ENCODE results near the gene HIVEP3.
"Not testable (repeated sequence)": the region's sequence is repeated elsewhere in the genome, so short reads cannot be mapped to it uniquely, and the experiment has no call there.

The HIVEP3 gene

GRCh38 chr1:41557751-41558455, 360.8 kb downstream of the HIVEP3 start:
- TF ChIP-seq CTCF (IDR thresholded peaks at IDR 0.05), result no peak
- no peak for DNase-seq (ENCODE audit: low spot score)
- H3K4me3 ChIP-seq, result no peak overlapping the region
- no peak overlapping the region for H3K27ac ChIP-seq

- H3K4me3 ChIP-seq; H3K27ac ChIP-seq; DNase-seq (ENCODE audit: low spot score): not testable (repeated sequence)
Measured at GRCh38 chr1:41554746-41555145, 364.0 kb downstream of the HIVEP3 start.

- TF ChIP-seq CTCF (IDR thresholded peaks at IDR 0.05), result no peak
- Histone ChIP-seq H3K27ac (no peak overlapping the region), H3K4me3 (no peak overlapping the region)
- DNase-seq (ENCODE audit: low spot score), result no peak
Measured at GRCh38 chr1:41547781-41548560, 370.8 kb downstream of the HIVEP3 start.

- no peak for DNase-seq (ENCODE audit: low spot score)
- Histone ChIP-seq H3K4me3 (no peak overlapping the region), H3K27ac (no peak overlapping the region)
- no peak for TF ChIP-seq CTCF (IDR thresholded peaks at IDR 0.05)
Measured at GRCh38 chr1:41547336-41547735, 371.4 kb downstream of the HIVEP3 start.

- no peak for TF ChIP-seq CTCF (IDR thresholded peaks at IDR 0.05)
- DNase-seq (ENCODE audit: low spot score), result no peak
Measured at GRCh38 chr1:41546833-41547135, 371.9 kb downstream of the HIVEP3 start.

GRCh38 chr1:41545996-41546832, 372.5 kb downstream of the HIVEP3 start:
- no peak for DNase-seq (ENCODE audit: low spot score)

More at GRCh38 chr1:41546833-41547135, 371.9 kb downstream of the HIVEP3 start:
- Histone ChIP-seq H3K4me3 (no peak overlapping the region), H3K27ac (no peak overlapping the region)

More at GRCh38 chr1:41545996-41546832, 372.5 kb downstream of the HIVEP3 start:
- TF ChIP-seq CTCF (IDR thresholded peaks at IDR 0.05), result no peak
- H3K27ac ChIP-seq, result no peak overlapping the region
- H3K4me3 ChIP-seq, result no peak overlapping the region

Measured in coronary artery (tissue), 2 donors.